NCI-H774 (cell line): Measurements from ENCODE around the gene NDUFS4.
A peak's percentile ranks its signal among the peaks of the same experiment; 100 is the strongest.
"Not testable (repeated sequence)": the region's sequence is repeated elsewhere in the genome, so short reads cannot be mapped to it uniquely, and the experiment has no call there.

Experiments
- DNase-seq: peaks from one replicate; lab custom pipeline; 2025; lab: John Stamatoyannopoulos, UW

NDUFS4 gene

GRCh38 chr5:53667621-53668020, 107.2 kb downstream of the NDUFS4 start:
- DNase-seq: no peak

GRCh38 chr5:53671447-53671846, 111.0 kb downstream of the NDUFS4 start:
- DNase-seq: no peak

- DNase-seq: no peak
These were observed 113.7 kb downstream of the NDUFS4 start for GRCh38 chr5:53674121-53674520.

- DNase-seq: no peak
These were observed 117.2 kb downstream of the NDUFS4 start for GRCh38 chr5:53677632-53678031.

- DNase-seq: no peak
These were observed 118.7 kb downstream of the NDUFS4 start for GRCh38 chr5:53678981-53679660.

GRCh38 chr5:53681079-53681478, 120.6 kb downstream of the NDUFS4 start:
- no peak for DNase-seq

GRCh38 chr5:53691014-53691413, 130.6 kb downstream of the NDUFS4 start:
- no peak for DNase-seq

GRCh38 chr5:53694520-53695022, 134.1 kb downstream of the NDUFS4 start:
- DNase-seq: no peak

- DNase-seq: not testable (repeated sequence)
These were observed 150.0 kb downstream of the NDUFS4 start for GRCh38 chr5:53710405-53710804.

GRCh38 chr5:53712327-53712726, 151.9 kb downstream of the NDUFS4 start:
- no peak for DNase-seq

- DNase-seq: peak; percentile 37
These were observed 153.7 kb downstream of the NDUFS4 start for GRCh38 chr5:53713978-53714666.

- no peak for DNase-seq
These were observed 154.2 kb downstream of the NDUFS4 start for GRCh38 chr5:53714667-53715010.

GRCh38 chr5:53726121-53726520, 165.7 kb downstream of the NDUFS4 start:
- DNase-seq: no peak

- no peak for DNase-seq
These were observed 170.5 kb downstream of the NDUFS4 start for GRCh38 chr5:53730943-53731342.
